Breast epithelium (tissue), 4 donors: ENCODE data around the gene CCBE1. TPM values are rescaled to one million over a fixed set of nuclear protein-coding genes. Genes with fewer than 3 reads are reported as not detected.

Source experiments
- DNase-seq, 2 donors: peaks; one replicate each; pipeline ENCODE4 v3.0.0-alpha.2; 2019; ENCODE audit warnings: low spot score in 2 of 2
- H3K27ac ChIP-seq, 2 donors: fragments of 200-600 bp; sonication (generic) in 1 of 2; one replicate each; pipeline ENCODE4 v1.5.1; 2016 to 2019; ENCODE audit warnings: mild to moderate bottlenecking in 1 of 2
- H3K27me3 ChIP-seq, 2 donors: fragments of 200-600 bp; sonication (generic) in 1 of 2; one replicate each; pipeline versions ENCODE4 v1.5.1 to v1.6.0; 2017 to 2019; ENCODE audit warnings: control low read depth in 1 of 2, mild to moderate bottlenecking in 1 of 2
- H3K36me3 ChIP-seq: fragments of 200-600 bp; one replicate; pipeline ENCODE4 v1.5.1; 2019
- H3K4me1 ChIP-seq, 2 donors: fragments of 200-600 bp; sonication (generic); one replicate each; pipeline ENCODE4 v1.5.1; 2016 to 2019; ENCODE audit warnings: control low read depth in 1 of 2
- H3K4me3 ChIP-seq, 3 donors: fragments of 200-600 bp; sonication (generic); 1 replicate in 2 of 3; 2 replicates in 1 of 3; pipeline ENCODE4 v1.5.1; 2016 to 2019; ENCODE audit warnings: mild to moderate bottlenecking in 3 of 3, moderate library complexity in 2 of 3
- H3K9me3 ChIP-seq, 2 donors: fragments of 200-600 bp; sonication (generic) in 1 of 2; one replicate each; pipeline ENCODE4 v1.5.1; 2016 to 2019; ENCODE audit warnings: control low read depth in 1 of 2
- CTCF ChIP-seq, 3 donors: fragments of 450-650 bp; IDR thresholded peaks; one replicate each; pipeline ENCODE4 v1.5.1; 2016 to 2017; ENCODE audit warnings: antibody characterized with exemption in 3 of 3, mild to moderate bottlenecking in 3 of 3, moderate library complexity in 3 of 3
- POLR2A ChIP-seq: fragments of 450-650 bp; IDR thresholded peaks from one replicate; pipeline ENCODE4 v1.6.1; 2016; ENCODE audit warnings: antibody characterized with exemption, mild to moderate bottlenecking, moderate library complexity
- POLR2AphosphoS5 ChIP-seq, 3 donors: sonication (generic); formaldehyde crosslinking; IDR thresholded peaks; one replicate each; pipeline ENCODE4 v1.6.1; 2017; ENCODE audit warnings: antibody characterized with exemption in 3 of 3
- intact Hi-C: fragments of 100-400 bp; cut with DNase I; formaldehyde crosslinking; loops from one replicate; pipeline ENCODE4 v1.15.1; 2023; ENCODE audit warnings: low total_unique reads
- total RNA-seq, 3 donors: library from RNA; depleted of rRNA; stranded (reverse); fragments of >200 nt; gene quantifications; one replicate each; pipeline ENCODE4 v1.1.0, GENCODE V29; 2016

CCBE1 gene
- total RNA-seq, 3 donors from 2014 or later: 3.5 to 4.9 (median 4.0) TPM

- Histone ChIP-seq H3K4me1 (no peaks in the 10 kb centered on the region), H3K27ac (no peak overlapping the region), H3K36me3 (no peaks in the 10 kb centered on the region), H3K9me3 (no peaks in the 10 kb centered on the region), H3K4me3 (no peak overlapping the region), H3K27me3 (no peaks in the 10 kb centered on the region)
- DNase-seq: no peak
- no peak for TF ChIP-seq CTCF (IDR thresholded peaks at IDR 0.05)
- TF ChIP-seq POLR2AphosphoS5 (IDR thresholded peaks at IDR 0.05): no peak
- no peak for TF ChIP-seq POLR2A
- intact Hi-C loops: no loop called here
Observed at GRCh38 chr18:59610546-59611140, 86.6 kb downstream of the CCBE1 start.

- no peaks in the 10 kb centered on the region for H3K4me1 ChIP-seq
- no peaks in the 10 kb centered on the region for H3K27me3 ChIP-seq
- H3K27ac ChIP-seq: no peak overlapping the region
- no peaks in the 10 kb centered on the region for H3K9me3 ChIP-seq
- TF ChIP-seq POLR2A: no peak
- TF ChIP-seq CTCF (IDR thresholded peaks at IDR 0.05): no peak
- TF ChIP-seq POLR2AphosphoS5 (IDR thresholded peaks at IDR 0.05): no peak
- intact Hi-C loops: no loop called here
- H3K4me3 ChIP-seq: no peak overlapping the region
- no peak for DNase-seq
- H3K36me3 ChIP-seq: no peaks in the 10 kb centered on the region
Observed at GRCh38 chr18:59609654-59610053, 87.6 kb downstream of the CCBE1 start.

GRCh38 chr18:59607471-59607870 lies 89.8 kb downstream of the CCBE1 start:
- Histone ChIP-seq H3K4me3 (no peak overlapping the region), H3K27me3 (no peaks in the 10 kb centered on the region), H3K27ac (no peak overlapping the region), H3K36me3 (no peaks in the 10 kb centered on the region), H3K4me1 (no peaks in the 10 kb centered on the region), H3K9me3 (no peaks in the 10 kb centered on the region)
- intact Hi-C loops: no loop called here
- DNase-seq: no peak
- TF ChIP-seq POLR2A (no peak), POLR2AphosphoS5 (IDR thresholded peaks at IDR 0.05) (no peak), CTCF (IDR thresholded peaks at IDR 0.05) (no peak)

- Histone ChIP-seq H3K36me3 (no peaks in the 10 kb centered on the region), H3K27ac (no peak overlapping the region), H3K27me3 (no peaks in the 10 kb centered on the region), H3K4me3 (no peak overlapping the region), H3K4me1 (no peaks in the 10 kb centered on the region), H3K9me3 (no peaks in the 10 kb centered on the region)
- no peak for DNase-seq
- intact Hi-C loops: no loop called here
- TF ChIP-seq POLR2A (no peak), CTCF (IDR thresholded peaks at IDR 0.05) (no peak), POLR2AphosphoS5 (IDR thresholded peaks at IDR 0.05) (no peak)
Observed at GRCh38 chr18:59607078-59607379, 90.2 kb downstream of the CCBE1 start.

GRCh38 chr18:59606193-59607077 lies 90.8 kb downstream of the CCBE1 start:
- Histone ChIP-seq H3K4me1 (no peaks in the 10 kb centered on the region), H3K36me3 (no peaks in the 10 kb centered on the region), H3K9me3 (no peaks in the 10 kb centered on the region), H3K27me3 (no peaks in the 10 kb centered on the region), H3K4me3 (no peak overlapping the region), H3K27ac (no peak overlapping the region)
- no peak for DNase-seq
- intact Hi-C loops: no loop called here
- no peak for TF ChIP-seq CTCF (IDR thresholded peaks at IDR 0.05)
- no peak for TF ChIP-seq POLR2AphosphoS5 (IDR thresholded peaks at IDR 0.05)
- no peak for TF ChIP-seq POLR2A
